Measurements from ENCODE around the gene VASN. TPM values are rescaled to one million over a fixed set of nuclear protein-coding genes. Genes with fewer than 3 reads are reported as not detected.

The VASN gene
- total RNA-seq, 4 donors from 2014 or later, result 9.2 to 20.2 (median 14.2) TPM

DNA sequence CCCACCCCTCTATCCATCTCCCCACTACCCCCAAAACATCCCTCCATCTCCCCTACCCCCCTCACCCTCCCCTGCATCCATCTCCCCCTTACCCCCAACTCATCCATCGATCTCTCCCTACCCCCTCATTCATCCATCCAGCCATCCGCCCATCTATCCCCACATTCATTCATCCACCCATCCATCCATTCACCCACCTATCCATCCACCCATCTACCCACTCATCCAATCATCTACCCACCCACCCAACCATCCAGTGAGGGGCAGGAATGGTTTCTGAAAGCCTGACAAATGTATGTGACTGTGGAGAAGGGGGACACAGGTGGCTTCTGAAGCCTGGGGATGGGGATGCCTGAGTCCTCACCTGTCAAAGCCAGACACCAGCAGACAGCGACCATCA is 11.7 kb upstream of the VASN start:
- H3K4me3 ChIP-seq, result no peak overlapping the region
- WGBS, 2 donors, result 100% methylated on average over 1 to 2 of the region's 3 CpGs
- H3K27ac ChIP-seq, result no peak overlapping the region
- intact Hi-C loops (cut with DNase I), result loop anchor here (5.0 kb wide), 1 partner anchor 42 kb away; no protein-coding TSS in a partner anchor
- H3K4me1 ChIP-seq, result peaks cover 0 to 11% (median 0%) of the 10 kb centered on the region in 3 donors
- H3K9me3 ChIP-seq, result no peaks in the 10 kb centered on the region
- DNase-seq, result no peak
- H3K36me3 ChIP-seq, result peaks cover 5 to 77% (median 16%) of the 10 kb centered on the region in 3 donors
- TF ChIP-seq POLR2A (IDR thresholded peaks at IDR 0.05), result no peak
- TF ChIP-seq, protein P1, sequence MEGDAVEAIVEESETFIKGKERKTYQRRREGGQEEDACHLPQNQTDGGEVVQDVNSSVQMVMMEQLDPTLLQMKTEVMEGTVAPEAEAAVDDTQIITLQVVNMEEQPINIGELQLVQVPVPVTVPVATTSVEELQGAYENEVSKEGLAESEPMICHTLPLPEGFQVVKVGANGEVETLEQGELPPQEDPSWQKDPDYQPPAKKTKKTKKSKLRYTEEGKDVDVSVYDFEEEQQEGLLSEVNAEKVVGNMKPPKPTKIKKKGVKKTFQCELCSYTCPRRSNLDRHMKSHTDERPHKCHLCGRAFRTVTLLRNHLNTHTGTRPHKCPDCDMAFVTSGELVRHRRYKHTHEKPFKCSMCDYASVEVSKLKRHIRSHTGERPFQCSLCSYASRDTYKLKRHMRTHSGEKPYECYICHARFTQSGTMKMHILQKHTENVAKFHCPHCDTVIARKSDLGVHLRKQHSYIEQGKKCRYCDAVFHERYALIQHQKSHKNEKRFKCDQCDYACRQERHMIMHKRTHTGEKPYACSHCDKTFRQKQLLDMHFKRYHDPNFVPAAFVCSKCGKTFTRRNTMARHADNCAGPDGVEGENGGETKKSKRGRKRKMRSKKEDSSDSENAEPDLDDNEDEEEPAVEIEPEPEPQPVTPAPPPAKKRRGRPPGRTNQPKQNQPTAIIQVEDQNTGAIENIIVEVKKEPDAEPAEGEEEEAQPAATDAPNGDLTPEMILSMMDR (IDR thresholded peaks at IDR 0.05), result no peak
- H3K27me3 ChIP-seq, result no peaks in the 10 kb centered on the region

DNA sequence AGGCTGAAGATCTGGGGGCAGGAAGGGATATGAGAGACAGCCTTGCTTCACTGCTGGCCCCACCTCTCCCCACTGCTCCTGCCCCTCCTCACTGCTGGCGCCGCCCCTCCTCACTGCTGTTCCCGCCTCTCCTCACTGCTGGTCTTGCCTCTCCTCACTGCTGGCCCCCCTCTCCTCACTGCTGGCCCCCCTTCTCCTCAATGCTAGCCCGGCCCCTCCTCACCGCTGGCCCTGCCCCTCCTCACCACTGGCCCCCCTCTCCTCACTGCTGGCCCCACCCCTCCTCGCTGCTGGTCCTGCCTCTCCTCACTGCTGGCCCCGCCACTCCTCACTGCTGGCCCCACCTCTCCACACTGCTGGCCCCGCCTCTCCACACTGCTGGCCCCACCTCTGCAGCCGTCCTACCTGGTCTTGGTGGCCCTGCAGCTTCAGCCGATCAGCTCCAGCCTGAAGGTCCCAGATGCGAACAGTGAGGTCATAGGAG is 11.1 kb upstream of the VASN start:
- H3K4me1 ChIP-seq, result peaks cover 0 to 11% (median 0%) of the 10 kb centered on the region in 3 donors
- no peak for DNase-seq
- no peaks in the 10 kb centered on the region for H3K27me3 ChIP-seq
- H3K4me3 ChIP-seq, result no peak overlapping the region
- WGBS, 2 donors, result 81 to 90% methylated on average over 5 to 8 of the region's 11 CpGs
- no peaks in the 10 kb centered on the region for H3K9me3 ChIP-seq
- intact Hi-C loops (cut with DNase I), result no loop called here
- no peak overlapping the region for H3K27ac ChIP-seq
- peaks cover 5 to 81% (median 18%) of the 10 kb centered on the region in 3 donors for H3K36me3 ChIP-seq
- no peak for TF ChIP-seq POLR2A (IDR thresholded peaks at IDR 0.05)
- TF ChIP-seq, protein P1 (IDR thresholded peaks at IDR 0.05), result no peak

DNA sequence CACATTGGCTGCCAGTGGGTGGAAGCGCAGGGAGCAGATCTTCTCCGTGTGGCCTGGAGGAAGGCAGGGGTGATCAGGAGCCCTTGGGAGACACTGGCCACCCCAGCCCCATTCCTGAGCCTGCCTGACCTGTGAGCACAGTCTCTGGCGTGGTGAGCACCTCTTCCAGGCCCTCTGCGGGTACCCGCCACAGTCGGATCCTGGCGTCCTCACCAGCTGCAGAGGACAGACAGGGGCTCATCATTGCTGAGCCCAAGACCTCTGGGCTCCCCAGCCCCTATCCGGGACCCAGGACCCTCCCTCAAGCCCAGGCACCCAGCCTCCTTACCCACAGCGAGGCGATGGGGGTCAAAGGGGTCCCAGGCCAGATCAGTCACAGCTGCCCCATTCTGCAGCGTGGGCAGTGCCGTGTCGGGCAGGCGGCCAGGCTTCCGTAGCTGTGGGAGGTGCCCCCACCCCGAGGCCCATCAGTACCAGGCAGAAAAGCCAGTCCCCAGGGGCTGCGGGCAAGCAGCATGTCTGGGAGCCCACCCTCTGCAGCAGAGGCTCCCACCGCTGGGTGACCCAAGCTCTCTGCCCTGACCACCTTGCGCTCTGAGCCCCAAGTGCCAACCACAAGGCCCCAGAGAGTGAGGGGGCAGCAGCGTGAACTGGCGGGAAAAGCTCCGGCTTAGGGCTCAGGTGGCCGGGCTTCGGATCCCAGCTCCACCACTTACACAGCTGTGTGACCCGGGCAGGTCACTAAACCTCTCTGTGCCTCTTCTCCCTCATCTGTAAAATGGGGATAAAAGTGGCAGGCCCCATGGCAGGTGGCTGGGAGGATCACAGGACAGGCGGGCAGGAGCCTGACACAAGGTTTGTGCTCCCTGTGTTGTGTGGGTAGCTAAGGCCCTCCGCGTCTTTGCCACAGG is 10.4 kb upstream of the VASN start:
- H3K27ac ChIP-seq, result no peak overlapping the region
- WGBS, 2 donors, result 96 to 100% methylated on average over 2 to 9 of the region's 28 CpGs
- DNase-seq, result no peak

DNA sequence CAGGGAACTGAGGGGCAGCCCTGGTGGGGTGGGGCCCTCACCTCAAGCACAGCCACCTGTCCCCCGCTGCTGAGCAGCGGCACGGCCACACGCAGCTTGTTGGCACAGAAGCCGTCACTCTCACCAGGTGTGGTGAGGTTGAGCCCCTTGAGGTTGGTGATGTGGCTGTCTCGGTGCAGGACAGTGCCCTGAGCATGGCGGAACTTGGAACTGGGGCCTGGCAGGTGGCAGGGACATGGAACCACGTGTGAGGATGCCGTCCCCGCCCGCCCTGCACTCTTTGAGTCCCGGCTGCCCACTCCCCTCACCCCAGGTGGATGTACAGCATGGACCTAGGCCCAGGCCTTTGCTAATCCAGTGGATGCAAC is 9.7 kb upstream of the VASN start:
- Histone ChIP-seq H3K4me1 (peaks cover 0 to 14% (median 0%) of the 10 kb centered on the region in 3 donors), H3K27me3 (no peaks in the 10 kb centered on the region), H3K9me3 (no peaks in the 10 kb centered on the region), H3K36me3 (peaks cover 5 to 79% (median 18%) of the 10 kb centered on the region in 3 donors), H3K27ac (no peak overlapping the region), H3K4me3 (no peak overlapping the region)
- DNase-seq, result no peak
- 70 to 71% methylated on average over 4 to 5 of the region's 12 CpGs for WGBS, 2 donors
- TF ChIP-seq, protein P1 (IDR thresholded peaks at IDR 0.05), result no peak
- no peak for TF ChIP-seq POLR2A (IDR thresholded peaks at IDR 0.05)
- intact Hi-C loops (cut with DNase I), result no loop called here

More for the DNA sequence above, 10.4 kb upstream of the VASN start:
- Histone ChIP-seq H3K36me3 (peaks cover 5 to 84% (median 18%) of the 10 kb centered on the region in 3 donors), H3K27me3 (no peaks in the 10 kb centered on the region), H3K4me3 (no peak overlapping the region), H3K4me1 (peaks cover 0 to 11% (median 0%) of the 10 kb centered on the region in 3 donors), H3K9me3 (no peaks in the 10 kb centered on the region)
- intact Hi-C loops (cut with DNase I), result no loop called here
- TF ChIP-seq POLR2A (IDR thresholded peaks at IDR 0.05), result no peak
- TF ChIP-seq, protein P1 (IDR thresholded peaks at IDR 0.05), result no peak
